ENCODE data around the gene N4BP2.

DNA sequence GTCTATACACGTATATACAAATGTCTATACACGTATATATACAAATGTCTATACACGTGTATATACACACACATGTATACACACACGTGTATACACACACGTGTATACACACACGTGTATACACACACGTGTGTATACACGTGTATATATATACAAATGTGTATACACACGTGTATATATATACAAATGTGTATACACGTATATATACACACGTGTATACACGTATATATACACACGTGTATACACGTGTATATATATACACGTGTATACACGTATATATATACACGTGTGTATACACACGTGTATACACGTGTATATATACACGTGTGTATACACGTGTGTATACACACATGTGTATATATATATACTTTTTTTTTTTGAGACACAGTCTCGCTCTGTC is 23.9 kb upstream of the N4BP2 start:
- TF ChIP-seq EZH2 (IDR thresholded peaks at IDR 0.05) (no peak), POLR2AphosphoS5 (IDR thresholded peaks at IDR 0.05; ENCODE audit: borderline replicate concordance, low read depth, low read length) (no peak)

Measured in SK-N-MC (cell line).